ENCODE results near the gene SMIM14.

GRCh38 chr4:39516407-39516966 lies 122.2 kb downstream of the SMIM14 start:
- TF ChIP-seq CTCF (IDR thresholded peaks at IDR 0.05), result no peak
- TF ChIP-seq POLR2A (IDR thresholded peaks at IDR 0.05), result no peak
